Prostate gland (tissue), 2 donors: ENCODE measurements around the gene IL1A. TPM values are rescaled to one million over a fixed set of nuclear protein-coding genes. Genes with fewer than 3 reads are reported as not detected.
A peak's percentile ranks its signal among the peaks of the same experiment; 100 is the strongest.

Experiments used
- DNase-seq: peaks from one replicate; pipeline ENCODE4 v3.0.0-alpha.2; 2019; ENCODE audit warnings: low spot score
- H3K27ac ChIP-seq, 2 donors: fragments of 200-600 bp; sonication (generic); 2 replicates each; pipeline ENCODE4 v1.5.1; 2017 to 2019
- H3K27me3 ChIP-seq: fragments of 200-600 bp; sonication (generic); replicated peaks from 2 replicates; pipeline ENCODE4 v1.5.1; 2019; ENCODE audit not compliant: insufficient read depth
- H3K36me3 ChIP-seq, 2 donors: fragments of 200-600 bp; sonication (generic); 1 replicate in 1 of 2; 2 replicates in 1 of 2; pipeline versions ENCODE4 v1.5.1 to v1.8.1; 2017 to 2019
- H3K4me1 ChIP-seq: fragments of 200-600 bp; sonication (generic); replicated peaks from 2 replicates; pipeline ENCODE4 v1.5.1; 2019
- H3K4me3 ChIP-seq, 2 donors: fragments of 200-600 bp; sonication (generic); 2 replicates each; pipeline ENCODE4 v1.5.1; 2017 to 2019
- H3K9me3 ChIP-seq: fragments of 200-600 bp; sonication (generic); 2 replicates; pipeline ENCODE4 v1.5.1; 2017
- POLR2A ChIP-seq: fragments of 450-650 bp; IDR thresholded peaks from one replicate; pipeline ENCODE4 v1.6.1; 2016; ENCODE audit warnings: antibody characterized with exemption, mild to moderate bottlenecking
- POLR2AphosphoS5 ChIP-seq: sonication (generic); formaldehyde crosslinking; IDR thresholded peaks from one replicate; pipeline ENCODE4 v1.6.1; 2017; ENCODE audit warnings: antibody characterized with exemption
- WGBS: methylation state at CpG from one replicate; pipeline ENCODE4 v1.1.5; 2018; 5-methylcytosine and 5-hydroxymethylcytosine counted together
- intact Hi-C: fragments of 100-400 bp; cut with DNase I; formaldehyde crosslinking; loops from one replicate; pipeline ENCODE4 v1.14.2; 2022
- total RNA-seq, 2 donors: library from RNA; depleted of rRNA; stranded (reverse); fragments of >200 nt; gene quantifications; one replicate each; pipeline ENCODE4 v1.1.0, GENCODE V29; 2016
- TF ChIP-seq, protein P1 (sequence below), 4 experiments: fragments of 200-600 bp in 2 of 4; fragments of 450-650 bp in 2 of 4; sonication (generic) in 2 of 4; IDR thresholded peaks; 1 replicate in 3 of 4; 2 replicates in 1 of 4; pipeline ENCODE4 v1.5.1; 2016 to 2019; ENCODE audit warnings: antibody characterized with exemption in 4 of 4, mild to moderate bottlenecking in 2 of 4, moderate library complexity in 2 of 4

Gene IL1A
- total RNA-seq, 2 donors from 2014 or later = 27.4 TPM; not detected in 1

DNA sequence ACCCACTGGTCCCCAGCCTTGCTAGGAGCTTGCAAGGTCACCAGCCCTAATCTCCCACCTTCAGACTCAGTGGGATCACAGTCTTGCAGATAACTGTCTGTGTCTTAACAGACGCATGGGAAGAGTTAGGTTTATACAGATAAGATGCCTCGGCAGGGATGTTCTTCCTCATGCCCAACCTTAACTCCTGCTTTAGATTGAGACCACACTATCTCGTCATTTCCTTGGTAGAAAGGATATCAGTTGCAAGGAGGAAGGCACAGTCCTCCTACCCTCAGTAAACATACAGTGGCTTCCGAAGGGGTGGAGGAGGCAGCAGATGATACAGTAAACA is 56.3 kb downstream of the IL1A start:
- Histone ChIP-seq H3K9me3 (no peaks in the 10 kb centered on the region), H3K4me1 (no peaks in the 10 kb centered on the region), H3K27ac (no peak overlapping the region), H3K36me3 (no peaks in the 10 kb centered on the region), H3K27me3 (no peaks in the 10 kb centered on the region), H3K4me3 (no peak overlapping the region)
- WGBS = 83% methylated on average over 4 of the region's 4 CpGs
- intact Hi-C loops = no loop called here
- DNase-seq = no peak
- TF ChIP-seq POLR2A (no peak), POLR2AphosphoS5 (no peak)
- TF ChIP-seq, protein P1, sequence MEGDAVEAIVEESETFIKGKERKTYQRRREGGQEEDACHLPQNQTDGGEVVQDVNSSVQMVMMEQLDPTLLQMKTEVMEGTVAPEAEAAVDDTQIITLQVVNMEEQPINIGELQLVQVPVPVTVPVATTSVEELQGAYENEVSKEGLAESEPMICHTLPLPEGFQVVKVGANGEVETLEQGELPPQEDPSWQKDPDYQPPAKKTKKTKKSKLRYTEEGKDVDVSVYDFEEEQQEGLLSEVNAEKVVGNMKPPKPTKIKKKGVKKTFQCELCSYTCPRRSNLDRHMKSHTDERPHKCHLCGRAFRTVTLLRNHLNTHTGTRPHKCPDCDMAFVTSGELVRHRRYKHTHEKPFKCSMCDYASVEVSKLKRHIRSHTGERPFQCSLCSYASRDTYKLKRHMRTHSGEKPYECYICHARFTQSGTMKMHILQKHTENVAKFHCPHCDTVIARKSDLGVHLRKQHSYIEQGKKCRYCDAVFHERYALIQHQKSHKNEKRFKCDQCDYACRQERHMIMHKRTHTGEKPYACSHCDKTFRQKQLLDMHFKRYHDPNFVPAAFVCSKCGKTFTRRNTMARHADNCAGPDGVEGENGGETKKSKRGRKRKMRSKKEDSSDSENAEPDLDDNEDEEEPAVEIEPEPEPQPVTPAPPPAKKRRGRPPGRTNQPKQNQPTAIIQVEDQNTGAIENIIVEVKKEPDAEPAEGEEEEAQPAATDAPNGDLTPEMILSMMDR (IDR thresholded peaks at IDR 0.05) = no peak

DNA sequence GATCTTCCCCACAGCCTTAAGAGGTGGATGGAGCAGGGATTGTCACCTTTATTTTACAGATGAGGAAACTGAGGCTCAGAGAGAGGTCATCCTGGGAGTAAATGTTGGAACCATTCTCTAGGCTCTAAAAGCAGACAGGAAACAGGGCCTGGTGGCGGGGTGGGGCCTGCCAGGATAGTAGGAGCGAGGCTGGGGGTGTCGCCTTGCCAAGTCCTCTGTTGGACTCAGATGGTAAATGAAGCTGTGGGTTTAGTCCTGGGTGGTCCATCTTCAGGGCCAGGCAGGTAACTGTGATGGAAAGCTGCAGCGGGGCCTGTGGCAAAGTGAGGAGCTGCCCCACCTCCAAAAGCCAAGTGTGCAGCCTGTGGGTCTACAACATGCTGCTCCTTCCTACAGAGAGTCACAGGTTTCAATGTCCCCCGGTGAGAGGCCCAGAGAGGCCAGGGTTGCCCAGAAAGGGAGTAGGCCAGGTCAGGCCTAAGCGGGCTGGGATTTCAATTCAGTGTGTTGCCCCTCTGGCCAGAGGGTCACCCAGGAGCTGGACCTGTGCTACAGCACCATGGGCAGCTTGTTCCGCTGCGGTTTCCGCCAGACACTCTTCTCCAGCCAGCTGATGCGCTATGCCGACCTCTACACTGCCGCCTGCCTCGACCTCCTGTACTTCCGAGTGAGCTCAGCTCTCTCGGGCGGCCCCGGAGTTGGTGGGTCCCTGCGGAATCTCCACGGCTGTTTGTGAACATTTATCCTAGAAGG is 56.8 kb downstream of the IL1A start:
- no peak overlapping the region for H3K4me3 ChIP-seq
- no peak overlapping the region for H3K27ac ChIP-seq
- H3K27me3 ChIP-seq = no peaks in the 10 kb centered on the region
- H3K36me3 ChIP-seq = no peaks in the 10 kb centered on the region
- no peak for DNase-seq
- no peak for TF ChIP-seq POLR2AphosphoS5
- TF ChIP-seq, protein P1 (IDR thresholded peaks at IDR 0.05) = no peak
- no peak for TF ChIP-seq POLR2A
- H3K4me1 ChIP-seq = no peaks in the 10 kb centered on the region
- no peaks in the 10 kb centered on the region for H3K9me3 ChIP-seq
- 94% methylated on average over 19 of the region's 19 CpGs for WGBS
- intact Hi-C loops = no loop called here

DNA sequence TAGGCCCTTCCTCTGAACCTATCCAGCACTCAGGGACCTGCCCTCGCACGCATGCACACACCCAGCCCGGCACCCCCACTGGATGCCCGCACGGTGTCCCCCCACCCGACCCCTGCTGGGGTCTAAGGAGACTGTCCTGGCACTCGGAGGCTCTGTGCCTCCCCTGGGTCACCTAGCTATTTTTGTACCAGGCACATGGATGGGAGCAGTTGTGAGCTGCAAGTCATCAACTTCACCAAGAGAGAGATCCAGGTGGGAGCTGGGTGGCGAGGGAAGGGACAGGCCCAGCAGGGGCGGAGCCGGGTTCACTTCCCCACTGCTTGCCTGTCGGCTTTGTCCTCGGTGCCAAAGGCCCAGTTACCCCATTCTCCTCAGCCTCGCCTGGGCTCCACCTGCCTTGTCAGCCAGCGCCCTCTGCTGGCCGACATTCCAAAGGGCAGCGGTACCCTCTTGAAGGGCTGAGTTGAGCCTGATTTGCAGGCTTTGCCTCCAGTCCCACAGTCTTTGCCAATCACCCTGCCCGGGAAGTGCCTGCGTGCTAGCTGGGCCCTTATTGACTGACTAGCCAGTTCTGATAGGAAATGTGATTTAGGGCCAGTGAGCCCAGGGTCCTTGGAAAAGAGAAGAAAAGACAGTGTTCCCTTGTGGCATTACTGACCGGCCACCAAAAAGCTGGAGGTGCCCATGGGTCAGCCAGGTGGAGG is 57.7 kb downstream of the IL1A start:
- TF ChIP-seq, protein P1 (IDR thresholded peaks at IDR 0.05) = peak; percentile 93 to 99 (median 95)
- peak; percentile 57 for TF ChIP-seq POLR2AphosphoS5
- TF ChIP-seq POLR2A = no peak
- Histone ChIP-seq H3K9me3 (no peaks in the 10 kb centered on the region), H3K27ac (no peak overlapping the region), H3K36me3 (no peaks in the 10 kb centered on the region), H3K4me1 (no peaks in the 10 kb centered on the region), H3K27me3 (no peaks in the 10 kb centered on the region), H3K4me3 (no peak overlapping the region)
- peak; percentile 89 for DNase-seq
- intact Hi-C loops = loop anchor here (1.0 kb wide), 1 partner anchor 100 kb away; no protein-coding TSS in a partner anchor
- 33% methylated on average over 19 of the region's 19 CpGs for WGBS

DNA sequence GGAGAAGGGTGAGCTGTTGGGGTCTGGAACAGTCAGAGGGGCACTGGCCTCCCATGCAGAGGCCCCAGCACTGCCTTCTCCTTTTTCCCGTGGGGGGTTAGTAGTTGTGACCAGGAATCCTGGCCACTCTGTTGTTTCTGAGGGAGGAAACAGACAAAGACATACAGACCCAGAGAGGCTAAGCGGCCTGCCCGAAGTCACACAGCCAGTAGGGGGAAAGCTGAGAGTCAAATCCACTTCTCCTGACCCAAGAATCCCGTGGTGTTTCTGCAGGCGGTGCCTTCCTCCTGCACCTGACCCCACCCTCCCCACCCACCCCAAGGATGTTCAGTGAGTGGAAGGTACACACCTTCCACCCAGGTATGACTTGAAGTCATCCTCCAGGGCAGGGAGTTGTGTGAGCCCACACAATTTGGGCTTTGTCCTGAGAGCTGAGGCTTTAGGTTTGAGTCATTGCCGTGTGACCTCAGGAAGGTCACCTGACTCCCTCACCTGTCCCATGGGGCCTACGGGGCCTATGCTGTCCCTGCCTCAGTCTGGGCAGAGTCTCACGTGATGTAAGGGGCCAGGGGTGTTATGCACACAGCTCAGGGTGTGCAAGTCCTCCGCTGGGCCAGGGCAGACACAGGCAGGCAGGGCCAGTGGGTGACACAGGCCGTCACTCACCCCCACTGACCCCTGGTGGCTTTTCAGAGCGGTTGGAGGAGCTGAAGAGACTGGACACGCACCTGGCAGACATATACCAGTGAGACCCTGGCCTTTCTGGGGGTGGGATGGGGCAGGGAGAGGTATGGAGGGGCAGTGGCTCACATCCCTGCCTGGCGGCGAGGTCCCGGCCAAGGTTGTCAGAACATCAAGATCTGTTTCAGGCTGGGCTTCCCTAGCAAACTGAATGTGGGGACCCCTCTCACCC is 58.5 kb downstream of the IL1A start:
- Histone ChIP-seq H3K27me3 (no peaks in the 10 kb centered on the region), H3K36me3 (no peaks in the 10 kb centered on the region), H3K27ac (no peak overlapping the region), H3K9me3 (no peaks in the 10 kb centered on the region), H3K4me1 (no peaks in the 10 kb centered on the region), H3K4me3 (no peak overlapping the region)
- DNase-seq = no peak
- intact Hi-C loops = loop anchor here (1.0 kb wide), 1 partner anchor 100 kb away; no protein-coding TSS in a partner anchor
- TF ChIP-seq POLR2A = no peak
- TF ChIP-seq, protein P1 (IDR thresholded peaks at IDR 0.05) = no peak
- TF ChIP-seq POLR2AphosphoS5 = no peak
- WGBS = 94% methylated on average over 15 of the region's 15 CpGs
